ENCODE results near the gene DNAI1. TPM values are rescaled to one million over a fixed set of nuclear protein-coding genes. Genes with fewer than 3 reads are reported as not detected.

Gene DNAI1
- total and polyA plus RNA-seq, 10 of the 15 experiments (the other 5 are each of a cell fraction or from before 2014, with no cell fraction given) = not detected

- TF ChIP-seq ZNF592 (IDR thresholded peaks at IDR 0.05) = no peak
- TF ChIP-seq CHD1 (IDR thresholded peaks at IDR 0.05; ENCODE audit: low read depth, low read length) = no peak
- TF ChIP-seq HSF1 (IDR thresholded peaks at IDR 0.05; ENCODE audit: low read depth, low read length) = no peak
Observed at GRCh38 chr9:34463098-34463900, 4.7 kb downstream of the DNAI1 start (continued).

- H3K9me3 ChIP-seq (replicated peaks; ENCODE audit: control insufficient read depth, insufficient read depth, low read length) = no peaks in the 10 kb centered on the region
- no peak overlapping the region for H3K4me2 ChIP-seq (ENCODE audit: control insufficient read depth, insufficient read depth)
- ChIA-PET RAD21 (ENCODE audit: unreplicated experiment) (no interaction called here), CTCF (interaction anchor here (1.2 to 1.5 kb wide), 2 partner anchors 36 to 38 kb away, joined by 3 to 4 read pairs; no protein-coding TSS in a partner anchor), POLR2A (no interaction called here), SMC1A (ENCODE audit: uncharacterized antibody, unreplicated experiment) (interaction anchor here (1.2 kb wide), 1 partner anchor 10 kb away, joined by 5 read pairs; no protein-coding TSS in a partner anchor)
- FAIRE-seq (no peak), ATAC-seq (no peak), DNase-seq (ENCODE audit: low read depth, low spot score) (no peak)
- H3K4me1 ChIP-seq (ENCODE audit: control insufficient read depth, insufficient read depth, low read length) = no peaks in the 10 kb centered on the region
- no peak overlapping the region for H3K27ac ChIP-seq (ENCODE audit: control insufficient read depth, insufficient read depth)
- WGBS (ENCODE audit: insufficient coverage, insufficient replicate concordance, low lambda C conversion rate, missing lambda C conversion rate) = 18% methylated on average over 2 of the region's 2 CpGs
- H3K36me3 ChIP-seq (ENCODE audit: control insufficient read depth in 2 of 2, insufficient read depth in 2 of 2, low read length in 1 of 2) = no peaks in the 10 kb centered on the region
- BruUV-seq (replicated peaks) = no TSS peak
- H3K79me2 ChIP-seq (ENCODE audit: control insufficient read depth, insufficient read depth, low read length) = no peaks in the 10 kb centered on the region
- TF ChIP-seq NR2F1 (conservative IDR thresholded peaks at IDR 0.05) (no peak), ZNF384 (IDR thresholded peaks at IDR 0.05; ENCODE audit: borderline replicate concordance, low read depth, low read length) (no peak)
- H3K27me3 ChIP-seq (replicated peaks in 1 of 2; ENCODE audit: control insufficient read depth in 2 of 2, insufficient read depth in 2 of 2, low read length in 1 of 2) = peaks cover 0 to 11% of the 10 kb centered on the region in 2 experiments; a peak in 3 of 4 replicates
- in situ Hi-C loops (cut with MboI) = no loop called here
- H3K9ac ChIP-seq (ENCODE audit: control insufficient read depth, insufficient read depth, low read length) = no peak overlapping the region
- no peaks in the 10 kb centered on the region for H4K20me1 ChIP-seq (ENCODE audit: control insufficient read depth, insufficient read depth)
- H3K4me3 ChIP-seq = no peak overlapping the region
- no peak overlapping the region for H2AFZ ChIP-seq (ENCODE audit: control insufficient read depth, low read depth, low read length)
- intact Hi-C loops (cut with micrococcal nuclease; ENCODE audit: unreplicated experiment) = no loop called here
Observed at GRCh38 chr9:34463901-34464232, 5.3 kb downstream of the DNAI1 start.

Data from GM12878 (cell line).